ENCODE measurements around the gene ABCD4.

The ABCD4 gene

GRCh38 chr14:74293606-74294005, 9.1 kb downstream of the ABCD4 start:
- H3K27ac ChIP-seq (ENCODE audit: poor library complexity, severe bottlenecking): no peak overlapping the region
- no peak for TF ChIP-seq CTCF (IDR thresholded peaks at IDR 0.05; ENCODE audit: poor library complexity, severe bottlenecking)
- H3K4me1 ChIP-seq (ENCODE audit: insufficient read depth, poor library complexity, severe bottlenecking): no peaks in the 10 kb centered on the region
- ATAC-seq (ENCODE audit: low read depth) (no peak), DNase-seq (ENCODE audit: low spot score) (no peak)
- H3K4me3 ChIP-seq (ENCODE audit: severe bottlenecking): no peak overlapping the region
- H3K36me3 ChIP-seq (ENCODE audit: low read depth): peaks cover 49% of the 10 kb centered on the region
- no peaks in the 10 kb centered on the region for H3K9me3 ChIP-seq (ENCODE audit: severe bottlenecking)
- H3K27me3 ChIP-seq (ENCODE audit: insufficient read depth, poor library complexity, severe bottlenecking): no peaks in the 10 kb centered on the region

GRCh38 chr14:74292061-74292460, 10.7 kb downstream of the ABCD4 start:
- H3K4me3 ChIP-seq (ENCODE audit: severe bottlenecking): no peak overlapping the region
- no peaks in the 10 kb centered on the region for H3K4me1 ChIP-seq (ENCODE audit: insufficient read depth, poor library complexity, severe bottlenecking)
- H3K27ac ChIP-seq (ENCODE audit: poor library complexity, severe bottlenecking): no peak overlapping the region
- H3K36me3 ChIP-seq (ENCODE audit: low read depth): peaks cover 42% of the 10 kb centered on the region
- no peaks in the 10 kb centered on the region for H3K9me3 ChIP-seq (ENCODE audit: severe bottlenecking)
- DNase-seq (ENCODE audit: low spot score) (no peak), ATAC-seq (ENCODE audit: low read depth) (no peak)
- H3K27me3 ChIP-seq (ENCODE audit: insufficient read depth, poor library complexity, severe bottlenecking): no peaks in the 10 kb centered on the region
- no peak for TF ChIP-seq CTCF (IDR thresholded peaks at IDR 0.05; ENCODE audit: poor library complexity, severe bottlenecking)

GRCh38 chr14:74290415-74290814, 12.3 kb downstream of the ABCD4 start:
- DNase-seq (ENCODE audit: low spot score) (no peak), ATAC-seq (ENCODE audit: low read depth) (no peak)
- Histone ChIP-seq H3K27me3 (ENCODE audit: insufficient read depth, poor library complexity, severe bottlenecking) (no peaks in the 10 kb centered on the region), H3K36me3 (ENCODE audit: low read depth) (peaks cover 51% of the 10 kb centered on the region), H3K27ac (ENCODE audit: poor library complexity, severe bottlenecking) (no peak overlapping the region), H3K4me3 (ENCODE audit: severe bottlenecking) (no peak overlapping the region), H3K4me1 (ENCODE audit: insufficient read depth, poor library complexity, severe bottlenecking) (no peaks in the 10 kb centered on the region), H3K9me3 (ENCODE audit: severe bottlenecking) (no peaks in the 10 kb centered on the region)
- TF ChIP-seq CTCF (IDR thresholded peaks at IDR 0.05; ENCODE audit: poor library complexity, severe bottlenecking): peak; percentile 58

GRCh38 chr14:74289801-74290200, 12.9 kb downstream of the ABCD4 start:
- ATAC-seq (ENCODE audit: low read depth) (no peak), DNase-seq (ENCODE audit: low spot score) (no peak)
- Histone ChIP-seq H3K9me3 (ENCODE audit: severe bottlenecking) (no peaks in the 10 kb centered on the region), H3K4me3 (ENCODE audit: severe bottlenecking) (no peak overlapping the region), H3K27me3 (ENCODE audit: insufficient read depth, poor library complexity, severe bottlenecking) (no peaks in the 10 kb centered on the region), H3K27ac (ENCODE audit: poor library complexity, severe bottlenecking) (no peak overlapping the region), H3K4me1 (ENCODE audit: insufficient read depth, poor library complexity, severe bottlenecking) (no peaks in the 10 kb centered on the region), H3K36me3 (ENCODE audit: low read depth) (peaks cover 55% of the 10 kb centered on the region)
- no peak for TF ChIP-seq CTCF (IDR thresholded peaks at IDR 0.05; ENCODE audit: poor library complexity, severe bottlenecking)

GRCh38 chr14:74286736-74287135, 16.0 kb downstream of the ABCD4 start:
- DNase-seq (ENCODE audit: low spot score) (no peak), ATAC-seq (ENCODE audit: low read depth) (no peak)
- no peaks in the 10 kb centered on the region for H3K4me1 ChIP-seq (ENCODE audit: insufficient read depth, poor library complexity, severe bottlenecking)
- peaks cover 56% of the 10 kb centered on the region for H3K36me3 ChIP-seq (ENCODE audit: low read depth)
- no peaks in the 10 kb centered on the region for H3K27me3 ChIP-seq (ENCODE audit: insufficient read depth, poor library complexity, severe bottlenecking)
- no peak for TF ChIP-seq CTCF (IDR thresholded peaks at IDR 0.05; ENCODE audit: poor library complexity, severe bottlenecking)
- no peak overlapping the region for H3K4me3 ChIP-seq (ENCODE audit: severe bottlenecking)
- no peaks in the 10 kb centered on the region for H3K9me3 ChIP-seq (ENCODE audit: severe bottlenecking)
- no peak overlapping the region for H3K27ac ChIP-seq (ENCODE audit: poor library complexity, severe bottlenecking)
